GM21528 (cell line): ENCODE measurements around the gene MAP2K3.
"Not testable (repeated sequence)": the region's sequence is repeated elsewhere in the genome, so short reads cannot be mapped to it uniquely, and the experiment has no call there.

Experiments used
- ATAC-seq: cut with Tn5 transposase; IDR thresholded peaks from one replicate; pipeline ENCODE4 v1.9.1; 2021; ENCODE audit warnings: mild to moderate bottlenecking, moderate library complexity; ENCODE audit not compliant: unreplicated experiment, low FRiP score

MAP2K3 gene

GRCh38 chr17:21295036-21295952 is 10.8 kb downstream of the MAP2K3 start:
- ATAC-seq = no peak

GRCh38 chr17:21296097-21297025 is 11.8 kb downstream of the MAP2K3 start:
- ATAC-seq = no peak

DNA sequence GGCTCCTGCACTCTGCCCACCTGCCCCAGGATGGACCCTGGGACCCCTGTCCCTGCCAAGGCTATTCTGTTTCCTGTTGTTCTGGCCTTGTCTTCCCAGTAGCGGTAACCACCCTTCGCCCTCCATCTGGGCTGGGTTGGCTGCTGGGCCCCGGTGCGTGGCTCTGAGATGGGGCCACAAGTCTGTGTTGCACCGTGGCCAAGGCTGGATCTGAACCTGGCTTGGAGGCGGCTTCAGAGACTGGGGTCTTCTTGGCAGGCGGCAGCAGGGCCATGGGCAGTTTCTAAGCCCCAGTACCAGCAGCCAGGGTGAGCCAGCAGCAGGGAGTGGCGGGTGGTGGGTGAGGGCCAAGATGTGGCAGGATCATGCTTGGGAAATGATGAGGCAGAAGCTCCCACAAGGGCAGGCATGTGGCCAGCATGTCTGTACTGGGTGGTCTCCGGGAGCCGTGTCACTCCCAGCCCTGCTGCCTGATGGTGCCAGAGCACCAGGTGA is 12.6 kb downstream of the MAP2K3 start:
- no peak for ATAC-seq

- no peak for ATAC-seq
Observed at GRCh38 chr17:21297597-21297996, 13.1 kb downstream of the MAP2K3 start.

GRCh38 chr17:21298056-21298982 is 13.8 kb downstream of the MAP2K3 start:
- no peak for ATAC-seq

GRCh38 chr17:21298983-21299519 is 14.5 kb downstream of the MAP2K3 start:
- ATAC-seq = no peak

DNA sequence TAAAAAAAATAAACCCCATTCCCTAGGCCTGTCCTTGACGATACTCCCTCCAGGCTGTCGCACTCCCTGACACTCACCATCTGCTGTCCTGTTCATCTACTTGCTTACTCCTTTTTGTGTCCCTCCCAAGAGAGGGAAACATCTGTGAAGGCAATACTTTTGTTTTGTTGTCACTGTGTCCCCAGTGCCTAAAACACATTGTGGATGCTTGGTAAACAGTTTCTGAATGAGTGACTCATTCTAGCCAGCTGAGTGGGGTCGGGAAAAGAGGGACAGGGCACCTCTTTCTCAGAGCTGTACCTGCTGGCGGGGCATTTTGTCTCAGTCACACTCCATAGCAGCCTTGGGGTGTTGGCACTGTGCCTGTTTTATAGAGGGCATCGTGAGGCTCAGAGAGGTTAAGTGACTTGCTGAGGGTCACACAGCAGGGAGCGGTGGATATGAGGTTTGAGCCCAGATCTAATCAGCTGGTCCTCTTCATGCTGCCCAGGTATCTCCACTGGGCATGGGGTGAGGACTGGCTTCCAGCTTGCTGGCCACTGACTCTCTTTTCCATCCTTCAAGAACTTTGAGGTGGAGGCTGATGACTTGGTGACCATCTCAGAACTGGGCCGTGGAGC is 15.6 kb downstream of the MAP2K3 start:
- ATAC-seq = no peak

DNA sequence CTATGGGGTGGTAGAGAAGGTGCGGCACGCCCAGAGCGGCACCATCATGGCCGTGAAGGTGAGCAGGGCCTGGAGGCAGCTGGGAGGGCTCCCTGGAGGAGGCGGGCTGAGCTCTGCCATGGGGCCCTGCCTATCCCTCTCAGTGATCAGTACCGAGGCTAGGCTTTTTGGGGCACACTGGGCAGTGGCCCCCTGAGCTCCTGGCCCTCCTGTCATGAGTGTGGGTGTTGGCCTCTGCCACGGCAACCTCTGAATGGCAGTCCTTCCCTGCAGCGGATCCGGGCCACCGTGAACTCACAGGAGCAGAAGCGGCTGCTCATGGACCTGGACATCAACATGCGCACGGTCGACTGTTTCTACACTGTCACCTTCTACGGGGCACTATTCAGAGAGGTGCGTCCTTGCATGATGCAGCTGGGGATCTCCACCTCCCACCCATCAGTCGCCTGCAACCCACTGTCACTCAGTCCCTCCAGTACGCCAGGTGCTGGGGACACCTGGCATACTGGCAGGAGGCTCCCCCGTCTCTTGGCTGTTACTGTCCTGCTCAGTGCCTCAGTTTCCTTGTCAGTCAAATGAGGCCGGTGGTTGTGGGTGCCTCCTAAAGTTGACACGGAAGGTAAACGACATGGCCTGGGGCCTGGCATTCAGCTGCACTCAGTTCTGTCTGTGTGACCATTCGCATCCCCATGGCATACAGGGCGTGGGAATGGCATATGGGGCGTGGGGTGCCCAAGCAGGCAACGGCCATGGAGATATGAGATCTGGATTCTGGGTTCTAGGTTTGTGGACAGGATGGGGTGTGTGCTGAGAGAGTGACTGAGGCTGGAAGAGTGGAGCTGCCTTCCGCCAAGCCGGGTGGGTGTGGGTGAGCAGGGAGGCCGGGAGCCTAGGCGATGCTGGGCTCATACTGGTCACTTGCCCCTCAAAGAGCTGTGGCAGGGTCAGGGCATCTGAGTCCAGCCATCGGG is 16.4 kb downstream of the MAP2K3 start:
- ATAC-seq = no peak

- ATAC-seq = no peak
Observed at GRCh38 chr17:21301593-21302550, 17.4 kb downstream of the MAP2K3 start.

GRCh38 chr17:21302711-21303425 is 18.4 kb downstream of the MAP2K3 start:
- ATAC-seq = no peak

GRCh38 chr17:21303441-21304065 is 19.0 kb downstream of the MAP2K3 start:
- ATAC-seq = no peak

DNA sequence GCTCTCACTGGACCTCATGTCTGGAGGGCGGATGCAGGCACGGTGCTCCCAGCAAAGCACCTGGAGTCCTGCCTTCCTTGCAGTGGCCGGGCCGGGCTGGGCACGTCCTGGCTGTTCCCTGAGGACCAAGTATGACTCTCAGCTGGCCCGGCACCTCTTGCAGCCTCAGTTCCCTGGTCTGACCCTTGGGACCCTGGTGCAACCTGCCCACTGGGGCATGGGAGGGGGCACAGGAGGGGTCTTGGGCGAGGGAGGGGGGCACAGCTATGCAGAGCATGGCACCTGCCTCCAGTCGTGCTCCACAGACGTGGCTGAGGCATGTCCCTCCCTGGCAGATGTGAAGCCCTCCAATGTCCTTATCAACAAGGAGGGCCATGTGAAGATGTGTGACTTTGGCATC is 19.6 kb downstream of the MAP2K3 start:
- ATAC-seq = no peak

GRCh38 chr17:21304551-21305151 is 20.1 kb downstream of the MAP2K3 start:
- ATAC-seq = not testable (repeated sequence)

DNA sequence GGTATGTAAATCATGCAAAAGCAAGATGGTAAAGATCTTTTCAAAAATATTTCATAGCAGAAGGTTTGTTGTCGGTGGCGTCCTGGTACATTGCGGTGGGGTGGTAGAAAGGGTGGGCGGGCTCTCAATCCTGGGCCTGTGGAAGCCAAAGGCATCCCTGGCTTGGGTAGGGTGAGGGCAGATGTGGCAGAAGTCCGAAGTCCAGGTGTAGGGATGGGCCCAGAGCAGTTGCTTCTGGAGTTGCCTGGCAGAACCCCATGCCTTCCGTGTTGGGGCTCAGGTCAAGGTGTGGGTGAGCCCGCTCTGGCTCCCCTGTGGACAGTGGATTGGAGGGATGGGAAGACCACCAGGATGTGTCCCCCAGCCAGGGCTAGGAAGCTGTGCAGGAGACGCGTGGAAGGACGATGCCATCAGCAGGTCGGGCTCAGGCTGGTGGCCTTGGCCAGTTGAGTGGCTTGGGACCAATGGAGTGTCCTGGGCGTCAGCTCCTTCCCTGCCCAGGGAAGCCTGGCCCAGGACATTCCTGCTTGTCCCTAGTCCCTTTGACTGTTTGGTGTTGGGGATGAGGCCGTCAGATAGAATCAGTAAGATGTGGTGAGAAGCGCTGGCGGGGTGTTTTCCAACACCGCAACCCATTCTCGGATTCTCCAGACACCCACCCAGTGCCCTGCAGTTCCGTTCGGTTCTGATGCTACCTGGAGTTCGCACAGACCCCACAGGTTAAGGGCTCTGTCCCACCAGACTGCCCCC is 21.1 kb downstream of the MAP2K3 start:
- ATAC-seq = not testable (repeated sequence)
